ENCODE measurements around the gene B3GNT5.

DNA sequence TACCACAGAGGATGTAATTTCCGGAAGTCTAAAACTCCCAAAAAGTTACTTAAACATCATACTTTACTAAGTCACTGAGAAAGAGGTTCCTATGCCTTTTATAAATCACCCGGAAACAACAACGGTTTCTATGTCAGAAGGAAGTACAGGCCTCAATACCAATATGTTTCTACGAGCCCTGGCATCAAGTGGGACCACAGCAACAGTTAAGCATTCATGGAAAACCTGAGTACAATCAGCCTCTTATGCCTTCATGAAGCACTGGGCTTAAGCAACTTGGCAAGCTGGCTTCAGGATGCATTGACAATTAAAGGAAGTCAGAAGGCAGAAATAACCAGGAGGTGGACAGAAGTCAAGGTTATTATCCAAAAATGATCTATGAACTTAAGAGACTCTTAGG lies 19.1 kb upstream of the B3GNT5 start:
- TF ChIP-seq, protein P1, sequence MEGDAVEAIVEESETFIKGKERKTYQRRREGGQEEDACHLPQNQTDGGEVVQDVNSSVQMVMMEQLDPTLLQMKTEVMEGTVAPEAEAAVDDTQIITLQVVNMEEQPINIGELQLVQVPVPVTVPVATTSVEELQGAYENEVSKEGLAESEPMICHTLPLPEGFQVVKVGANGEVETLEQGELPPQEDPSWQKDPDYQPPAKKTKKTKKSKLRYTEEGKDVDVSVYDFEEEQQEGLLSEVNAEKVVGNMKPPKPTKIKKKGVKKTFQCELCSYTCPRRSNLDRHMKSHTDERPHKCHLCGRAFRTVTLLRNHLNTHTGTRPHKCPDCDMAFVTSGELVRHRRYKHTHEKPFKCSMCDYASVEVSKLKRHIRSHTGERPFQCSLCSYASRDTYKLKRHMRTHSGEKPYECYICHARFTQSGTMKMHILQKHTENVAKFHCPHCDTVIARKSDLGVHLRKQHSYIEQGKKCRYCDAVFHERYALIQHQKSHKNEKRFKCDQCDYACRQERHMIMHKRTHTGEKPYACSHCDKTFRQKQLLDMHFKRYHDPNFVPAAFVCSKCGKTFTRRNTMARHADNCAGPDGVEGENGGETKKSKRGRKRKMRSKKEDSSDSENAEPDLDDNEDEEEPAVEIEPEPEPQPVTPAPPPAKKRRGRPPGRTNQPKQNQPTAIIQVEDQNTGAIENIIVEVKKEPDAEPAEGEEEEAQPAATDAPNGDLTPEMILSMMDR (IDR thresholded peaks at IDR 0.05) = no peak
- TF ChIP-seq POLR2A (IDR thresholded peaks at IDR 0.05) = no peak
